ENCODE data around the gene FOXO3. TPM values are rescaled to one million over a fixed set of nuclear protein-coding genes. Genes with fewer than 3 reads are reported as not detected.

Gene FOXO3
- total and polyA plus RNA-seq, 2 of the 8 experiments (the other 6 are each of a cell fraction or from before 2014, with no cell fraction given) = 13.1 to 19.3 TPM

DNA sequence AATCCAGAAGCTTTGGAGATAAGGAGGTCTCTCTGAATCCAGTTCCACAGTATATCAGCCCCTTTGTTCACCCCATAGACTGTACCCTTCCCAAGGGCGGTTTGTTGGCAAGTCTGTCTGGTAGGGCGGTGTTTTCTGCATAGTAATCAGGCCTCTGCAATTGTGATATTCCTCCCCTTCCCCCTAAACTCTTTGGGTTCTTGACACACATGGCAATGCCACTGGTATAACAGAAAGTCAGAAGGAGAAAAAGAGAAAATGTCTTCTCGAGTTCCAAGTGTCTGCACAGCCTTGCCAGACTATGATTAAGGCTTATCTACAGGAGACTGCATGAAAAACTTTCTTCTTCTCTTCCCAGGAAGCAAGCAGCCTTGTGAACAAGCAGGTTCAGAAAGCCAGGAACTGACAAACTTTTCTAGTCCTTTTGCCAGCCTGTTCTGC, 45.6 kb downstream of the FOXO3 start:
- no peaks in the 10 kb centered on the region for H3K9me3 ChIP-seq (ENCODE audit: insufficient read depth in 2 of 2, low read depth in 1 of 2, low read length in 1 of 2)
- no peak overlapping the region for H3K56ac ChIP-seq (replicated peaks; ENCODE audit: insufficient read length, low read depth, low read length)
- H2AK5ac ChIP-seq (ENCODE audit: low read depth, low read length) = no peak overlapping the region
- TF ChIP-seq RNF2 (IDR thresholded peaks at IDR 0.05; ENCODE audit: borderline replicate concordance, low read depth, low read length, missing control alignments, poor library complexity, severe bottlenecking) = no peak
- no peak for TF ChIP-seq POU5F1 (IDR thresholded peaks at IDR 0.05; ENCODE audit: low read depth, low read length)
- TF ChIP-seq JUND (IDR thresholded peaks at IDR 0.05; ENCODE audit: low read length) = no peak
- TF ChIP-seq YY1 (IDR thresholded peaks at IDR 0.05; ENCODE audit: low read depth, low read length) = no peak
- TF ChIP-seq TAF1 (IDR thresholded peaks at IDR 0.05; ENCODE audit: low read depth, low read length) = no peak
- TF ChIP-seq EP300 (IDR thresholded peaks at IDR 0.05; ENCODE audit: borderline replicate concordance in 1 of 2, low read depth in 2 of 2, low read length in 2 of 2) = no peak
- TF ChIP-seq ZNF274 (IDR thresholded peaks at IDR 0.05; ENCODE audit: borderline replicate concordance, extremely low read depth, low read length) = no peak
- TF ChIP-seq CEBPB (IDR thresholded peaks at IDR 0.05; ENCODE audit: low read depth, low read length) = no peak
- H3K4ac ChIP-seq (replicated peaks; ENCODE audit: insufficient read length, low read depth, low read length) = no peak overlapping the region
- CTCF ChIA-PET (ENCODE audit: partially characterized antibody) = no interaction called here
- peaks cover 0 to 15% (median 3%) of the 10 kb centered on the region in 4 experiments; a peak in 5 of 7 replicates for H3K4me1 ChIP-seq (replicated peaks in 1 of 4; ENCODE audit: control insufficient read depth in 3 of 4, insufficient read depth in 4 of 4, low read length in 3 of 4)
- H4K91ac ChIP-seq (replicated peaks; ENCODE audit: insufficient read length, low read length) = no peak overlapping the region
- H4K20me1 ChIP-seq (replicated peaks in 1 of 2; ENCODE audit: control insufficient read depth in 1 of 2, insufficient read depth in 2 of 2, low read length in 2 of 2) = no peaks in the 10 kb centered on the region
- no peak for DNase-seq (ENCODE audit: low read depth in 1 of 2, low spot score in 2 of 2)
- H3K27me3 ChIP-seq (replicated peaks in 1 of 4; ENCODE audit: control insufficient read depth in 3 of 4, extremely low read depth in 1 of 4, insufficient read depth in 3 of 4, low read length in 3 of 4) = no peaks in the 10 kb centered on the region
- no peak for FAIRE-seq
- no peaks in the 10 kb centered on the region for H3K36me3 ChIP-seq (ENCODE audit: control insufficient read depth in 2 of 4, insufficient read depth in 4 of 4, low read length in 3 of 4)
- H2AFZ ChIP-seq (ENCODE audit: low read length) = no peak overlapping the region
- no peak overlapping the region for H2BK120ac ChIP-seq (replicated peaks; ENCODE audit: low read depth, low read length)
- no peak overlapping the region for H2BK5ac ChIP-seq (ENCODE audit: low read depth, low read length)
- POLR2A ChIA-PET (ENCODE audit: partially characterized antibody) = no interaction called here
- H2BK12ac ChIP-seq (ENCODE audit: low read depth, low read length) = no peak overlapping the region
- H3K18ac ChIP-seq (ENCODE audit: extremely low read depth, low read length) = no peak overlapping the region
- no peak overlapping the region for H3K9ac ChIP-seq (replicated peaks in 1 of 4; ENCODE audit: extremely low read depth in 1 of 4, low read depth in 3 of 4, low read length in 3 of 4)
- 100% methylated on average over 3 of the region's 3 CpGs; no CpG with 5 or more reads in 1 of the 2 experiments for WGBS, 2 experiments (ENCODE audit: extremely low coverage in 1 of 2, insufficient coverage in 1 of 2, insufficient read length in 1 of 2, insufficient replicate concordance in 2 of 2, low coverage in 1 of 2, low lambda C conversion rate in 2 of 2, missing lambda C conversion rate in 1 of 2)
- no peak overlapping the region for H3K4me2 ChIP-seq (ENCODE audit: insufficient read depth in 1 of 2, low read depth in 2 of 2, low read length in 2 of 2)
- 0 out of 2 replicates have a peak, but pooled peaks cover 2% of the 10 kb centered on the region for H3K79me1 ChIP-seq (ENCODE audit: low read depth, low read length)
- H4K5ac ChIP-seq (ENCODE audit: insufficient read length, low read depth, low read length) = no peak overlapping the region
- H3K79me2 ChIP-seq (ENCODE audit: control insufficient read depth in 1 of 2, insufficient read depth in 2 of 2, low read length in 2 of 2) = peaks cover 0 to 69% of the 10 kb centered on the region in 2 experiments; a peak in 2 of 4 replicates
- no peak overlapping the region for H2BK15ac ChIP-seq (ENCODE audit: low read length)
- H3K23me2 ChIP-seq (ENCODE audit: low read depth, low read length) = no peaks in the 10 kb centered on the region
- H2BK20ac ChIP-seq (ENCODE audit: low read length) = no peak overlapping the region
- no peak overlapping the region for H4K8ac ChIP-seq (ENCODE audit: extremely low read depth, insufficient read depth, low read length)
- no peak overlapping the region for H3K4me3 ChIP-seq (ENCODE audit: extremely low read depth in 1 of 4, insufficient read depth in 2 of 4, low read depth in 3 of 4, low read length in 4 of 4)
- no peak overlapping the region for H3K27ac ChIP-seq (ENCODE audit: low read depth, low read length)
- no peak overlapping the region for H3K14ac ChIP-seq (ENCODE audit: insufficient read length)
- H3K23ac ChIP-seq (ENCODE audit: insufficient read length) = no peak overlapping the region
